HUES6 (cell line): ENCODE measurements around the gene C7orf57.

Experiments
- H3K27ac ChIP-seq: 2 replicates; pipeline ENCODE4 v1.7.0; 2013; ENCODE audit warnings: low read depth, mild to moderate bottlenecking, low read length, inconsistent platforms
- H3K27me3 ChIP-seq: 2 replicates; pipeline ENCODE4 v1.6.1; 2013; ENCODE audit warnings: low read length; ENCODE audit not compliant: control insufficient read depth, insufficient read depth
- H3K36me3 ChIP-seq: 2 replicates; pipeline ENCODE4 v1.6.1; 2013; ENCODE audit warnings: low read length; ENCODE audit not compliant: control insufficient read depth, insufficient read depth
- H3K4me1 ChIP-seq: 2 replicates; pipeline ENCODE4 v1.6.1; 2013; ENCODE audit warnings: low read length; ENCODE audit not compliant: control insufficient read depth, insufficient read depth
- H3K4me3 ChIP-seq: 2 replicates; pipeline ENCODE4 v1.5.1; 2013; ENCODE audit warnings: low read depth, low read length
- H3K9ac ChIP-seq: one replicate; pipeline ENCODE4 v1.6.1; 2013; ENCODE audit warnings: mild to moderate bottlenecking, low read length
- H3K9me3 ChIP-seq: 2 replicates; pipeline ENCODE4 v1.6.1; 2013; ENCODE audit warnings: low read depth, low read length; ENCODE audit not compliant: control insufficient read depth, insufficient read depth

C7orf57 gene

GRCh38 chr7:48004638-48005037, 30.7 kb upstream of the C7orf57 start:
- H3K4me3 ChIP-seq: no peak overlapping the region

DNA sequence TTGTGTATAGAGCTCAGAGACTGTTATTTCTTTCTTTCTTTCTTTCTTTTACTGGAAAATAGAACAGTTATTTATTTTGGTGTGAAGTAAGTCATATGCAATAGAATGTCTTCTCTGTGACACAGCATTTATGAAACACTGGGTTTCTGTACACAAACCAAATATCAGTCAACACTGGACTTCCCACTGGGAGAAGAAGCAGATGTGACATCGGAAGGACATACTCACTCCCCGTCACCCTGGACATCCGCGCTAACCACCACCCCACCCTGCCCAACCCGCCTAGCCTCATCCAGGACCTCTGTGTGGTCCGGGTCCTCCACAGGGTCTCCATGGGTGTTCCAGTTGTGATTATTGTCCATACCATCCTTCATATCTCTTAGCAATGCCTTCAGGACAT, 28.5 kb upstream of the C7orf57 start:
- peaks cover 10% of the 10 kb centered on the region; the same call in 1 of the 2 replicates for H3K4me1 ChIP-seq
- H3K4me3 ChIP-seq: no peak overlapping the region
- H3K9me3 ChIP-seq: no peaks in the 10 kb centered on the region
- peaks cover 4% of the 10 kb centered on the region; the same call in 1 of the 2 replicates for H3K27me3 ChIP-seq
- no peaks in the 10 kb centered on the region for H3K36me3 ChIP-seq
- H3K27ac ChIP-seq: no peak overlapping the region
- no peak overlapping the region for H3K9ac ChIP-seq

More at GRCh38 chr7:48004638-48005037, 30.7 kb upstream of the C7orf57 start:
- Histone ChIP-seq H3K9ac (no peak overlapping the region), H3K9me3 (0 out of 2 replicates have a peak, but pooled peaks cover 3% of the 10 kb centered on the region), H3K27me3 (no peaks in the 10 kb centered on the region), H3K36me3 (no peaks in the 10 kb centered on the region), H3K27ac (no peak overlapping the region), H3K4me1 (peaks cover 10% of the 10 kb centered on the region; the same call in 1 of the 2 replicates)

DNA sequence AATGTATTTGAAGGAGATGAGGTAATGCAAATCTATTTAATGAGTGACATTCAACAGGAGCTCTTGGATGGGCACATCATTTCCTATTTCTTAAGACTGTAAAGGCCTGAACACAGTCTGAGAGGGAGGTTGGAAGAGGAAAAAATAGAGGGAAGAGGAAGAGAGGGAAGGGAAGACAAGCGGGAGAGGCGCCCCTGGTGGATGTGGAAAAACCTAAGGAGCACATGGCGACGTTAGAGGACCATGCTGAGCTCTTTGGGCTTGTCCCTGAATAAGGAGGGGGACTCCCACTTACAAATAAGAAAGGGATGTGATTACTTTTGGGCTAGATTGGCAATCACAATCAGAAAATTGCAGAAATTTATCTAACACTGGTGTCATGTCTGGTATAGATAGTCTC, 26.1 kb upstream of the C7orf57 start:
- H3K9ac ChIP-seq: no peak overlapping the region
- H3K36me3 ChIP-seq: no peaks in the 10 kb centered on the region
- H3K4me1 ChIP-seq: peaks cover 10% of the 10 kb centered on the region; the same call in 1 of the 2 replicates
- peaks cover 4% of the 10 kb centered on the region; the same call in 1 of the 2 replicates for H3K27me3 ChIP-seq
- no peak overlapping the region for H3K4me3 ChIP-seq
- 0 out of 2 replicates have a peak, but pooled peaks cover 2% of the 10 kb centered on the region for H3K9me3 ChIP-seq
- no peak overlapping the region for H3K27ac ChIP-seq

- Histone ChIP-seq H3K4me3 (no peak overlapping the region), H3K27ac (no peak overlapping the region), H3K4me1 (peaks cover 3% of the 10 kb centered on the region; the same call in 1 of the 2 replicates)
Measured at GRCh38 chr7:48009954-48010353, 25.4 kb upstream of the C7orf57 start.

GRCh38 chr7:48011323-48011722, 24.0 kb upstream of the C7orf57 start:
- Histone ChIP-seq H3K27ac (no peak overlapping the region), H3K27me3 (peaks cover 4% of the 10 kb centered on the region; the same call in 1 of the 2 replicates), H3K4me1 (no peaks in the 10 kb centered on the region), H3K36me3 (no peaks in the 10 kb centered on the region), H3K4me3 (no peak overlapping the region), H3K9ac (no peak overlapping the region), H3K9me3 (0 out of 2 replicates have a peak, but pooled peaks cover 2% of the 10 kb centered on the region)

More at GRCh38 chr7:48009954-48010353, 25.4 kb upstream of the C7orf57 start:
- H3K27me3 ChIP-seq: peaks cover 4% of the 10 kb centered on the region; the same call in 1 of the 2 replicates
- no peak overlapping the region for H3K9ac ChIP-seq
- H3K9me3 ChIP-seq: 0 out of 2 replicates have a peak, but pooled peaks cover 2% of the 10 kb centered on the region
- no peaks in the 10 kb centered on the region for H3K36me3 ChIP-seq

GRCh38 chr7:48011951-48012350, 23.4 kb upstream of the C7orf57 start:
- Histone ChIP-seq H3K4me1 (no peaks in the 10 kb centered on the region), H3K27me3 (peaks cover 4% of the 10 kb centered on the region; the same call in 1 of the 2 replicates), H3K4me3 (no peak overlapping the region), H3K36me3 (no peaks in the 10 kb centered on the region), H3K27ac (no peak overlapping the region), H3K9me3 (0 out of 2 replicates have a peak, but pooled peaks cover 2% of the 10 kb centered on the region), H3K9ac (no peak overlapping the region)

DNA sequence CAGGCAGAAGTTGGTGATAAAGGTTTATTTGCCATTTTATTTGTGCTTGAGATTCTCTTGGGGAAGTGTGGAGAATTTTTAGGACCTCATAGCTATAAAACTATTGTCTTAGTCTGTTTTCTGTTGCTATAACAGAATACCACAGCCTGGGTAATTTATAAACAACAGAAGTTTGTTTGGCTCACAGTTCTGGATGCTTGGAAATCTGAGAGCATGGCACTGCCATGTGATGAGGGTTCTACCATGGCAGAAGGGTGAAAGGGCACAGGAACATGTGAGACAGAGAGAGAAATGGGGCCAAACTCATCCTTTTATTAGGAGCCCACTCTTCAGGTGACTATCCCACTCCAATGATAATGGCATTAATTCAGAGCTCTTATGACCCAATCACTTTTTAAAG, 18.7 kb upstream of the C7orf57 start:
- no peak overlapping the region for H3K4me3 ChIP-seq
- H3K9me3 ChIP-seq: 0 out of 2 replicates have a peak, but pooled peaks cover 2% of the 10 kb centered on the region
- no peaks in the 10 kb centered on the region for H3K27me3 ChIP-seq
- H3K36me3 ChIP-seq: no peaks in the 10 kb centered on the region
- H3K9ac ChIP-seq: no peak overlapping the region
- no peak overlapping the region for H3K27ac ChIP-seq
- no peaks in the 10 kb centered on the region for H3K4me1 ChIP-seq

DNA sequence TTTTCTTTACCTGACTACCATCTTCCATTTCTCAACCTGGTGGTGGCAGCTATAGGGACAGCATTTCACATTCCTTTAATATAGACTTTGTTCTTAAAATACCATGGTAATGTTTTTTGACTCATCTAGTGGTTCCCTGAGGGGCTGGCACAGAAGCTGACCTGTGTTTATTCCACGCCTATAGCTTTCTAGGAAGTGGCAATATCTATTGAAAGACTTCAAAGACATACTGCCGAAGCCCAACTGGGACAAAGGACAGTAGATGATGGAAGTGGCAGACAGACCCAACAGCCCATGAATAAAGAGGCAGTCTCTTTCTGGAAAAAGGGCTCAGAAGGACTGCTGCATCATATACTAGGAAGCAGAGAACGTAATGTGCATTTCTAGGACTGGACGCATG, 17.7 kb upstream of the C7orf57 start:
- Histone ChIP-seq H3K4me1 (no peaks in the 10 kb centered on the region), H3K9ac (no peak overlapping the region), H3K27me3 (no peaks in the 10 kb centered on the region), H3K27ac (no peak overlapping the region), H3K36me3 (no peaks in the 10 kb centered on the region), H3K9me3 (0 out of 2 replicates have a peak, but pooled peaks cover 2% of the 10 kb centered on the region), H3K4me3 (no peak overlapping the region)

- Histone ChIP-seq H3K4me1 (no peaks in the 10 kb centered on the region), H3K9ac (no peak overlapping the region), H3K27ac (no peak overlapping the region), H3K36me3 (no peaks in the 10 kb centered on the region), H3K27me3 (no peaks in the 10 kb centered on the region), H3K9me3 (peaks cover 3% of the 10 kb centered on the region; the same call in 1 of the 2 replicates), H3K4me3 (no peak overlapping the region)
Measured at GRCh38 chr7:48025624-48026023, 9.7 kb upstream of the C7orf57 start.

DNA sequence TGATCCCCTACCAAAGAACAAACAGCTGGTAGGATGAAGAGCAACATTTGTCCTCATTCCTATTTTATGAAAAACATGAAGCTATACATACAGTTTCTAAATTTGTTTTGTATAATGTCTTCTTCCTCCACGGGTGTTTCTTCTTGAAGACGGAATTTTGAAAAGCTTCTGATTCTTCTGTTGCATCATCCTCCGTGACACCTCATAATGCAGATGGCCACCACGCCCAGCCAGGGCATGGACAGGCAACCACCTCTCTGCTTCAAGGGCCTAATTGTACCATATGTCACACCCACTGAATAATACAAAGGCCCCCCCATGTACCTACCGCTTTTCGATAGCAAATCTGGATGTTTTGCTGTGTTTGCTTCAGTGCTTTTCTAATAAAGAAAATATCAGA, 6.4 kb upstream of the C7orf57 start, which contains the start of gene SUN3:
SUN3 (minus strand) TSS at position 170 of the 400 bp plus-strand sequence; CDS start at position 1, 169 bp downstream.
- H3K36me3 ChIP-seq: no peaks in the 10 kb centered on the region
- H3K4me3 ChIP-seq: no peak within 1 kb of the TSS
- peaks cover 3% of the 10 kb centered on the region; the same call in 1 of the 2 replicates for H3K9me3 ChIP-seq
- no peak within 1 kb of the TSS for H3K9ac ChIP-seq
- H3K27ac ChIP-seq: no peak within 1 kb of the TSS
- H3K4me1 ChIP-seq: no peaks in the 10 kb centered on the region
- peaks cover 11% of the 10 kb centered on the region for H3K27me3 ChIP-seq

DNA sequence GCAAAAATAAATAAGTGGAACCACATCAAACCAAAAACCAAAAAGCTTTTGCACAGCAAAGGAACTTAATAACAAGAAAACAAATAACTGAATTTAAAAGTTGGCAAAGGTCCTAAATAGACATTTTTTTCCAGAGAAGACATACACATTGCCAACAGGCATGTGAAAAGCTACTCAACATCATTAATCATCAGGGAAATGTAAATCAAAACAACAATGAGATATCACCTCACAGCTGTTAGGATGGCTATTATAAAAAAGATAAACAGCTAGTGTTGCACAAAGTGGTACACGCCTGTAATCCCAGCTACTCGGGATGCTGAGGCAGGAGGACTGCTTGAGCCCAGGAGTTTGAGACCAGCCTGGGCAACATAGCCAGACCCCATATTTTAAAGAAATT, 4.2 kb upstream of the C7orf57 start:
- Histone ChIP-seq H3K9ac (no peak overlapping the region), H3K9me3 (no peaks in the 10 kb centered on the region), H3K27me3 (peaks cover 29% of the 10 kb centered on the region), H3K36me3 (no peaks in the 10 kb centered on the region), H3K4me1 (peaks cover 5% of the 10 kb centered on the region), H3K27ac (no peak overlapping the region), H3K4me3 (no peak overlapping the region)
